EH (cell line): ENCODE data around the gene LCN9.
"Not testable (repeated sequence)": the region's sequence is repeated elsewhere in the genome, so short reads cannot be mapped to it uniquely, and the experiment has no call there.

Experiments used
- DNase-seq: peaks from one replicate; pipeline ENCODE4 v3.0.0-alpha.2; 2015; ENCODE audit warnings: low read depth

Gene LCN9

GRCh38 chr9:135671591-135672041, 8.5 kb downstream of the LCN9 start:
- no peak for DNase-seq

- DNase-seq, result not testable (repeated sequence)
Observed at GRCh38 chr9:135672786-135673185, 9.7 kb downstream of the LCN9 start.

- no peak for DNase-seq
Observed at GRCh38 chr9:135673941-135674340, 10.8 kb downstream of the LCN9 start.

GRCh38 chr9:135674977-135675376, 11.9 kb downstream of the LCN9 start:
- DNase-seq, result no peak

GRCh38 chr9:135676891-135677290, 13.8 kb downstream of the LCN9 start:
- no peak for DNase-seq

- DNase-seq, result no peak
Observed at GRCh38 chr9:135677641-135678168, 14.6 kb downstream of the LCN9 start.

- DNase-seq, result no peak
Observed at GRCh38 chr9:135678236-135679017, 15.3 kb downstream of the LCN9 start.

- no peak for DNase-seq
Observed at GRCh38 chr9:135680056-135680455, 16.9 kb downstream of the LCN9 start.

- no peak for DNase-seq
Observed at GRCh38 chr9:135681161-135681560, 18.1 kb downstream of the LCN9 start.

- no peak for DNase-seq
Observed at GRCh38 chr9:135683401-135684034, 20.4 kb downstream of the LCN9 start.

- no peak for DNase-seq
Observed at GRCh38 chr9:135684691-135685090, 21.6 kb downstream of the LCN9 start.

GRCh38 chr9:135687216-135687615, 24.1 kb downstream of the LCN9 start:
- DNase-seq, result no peak

- DNase-seq, result no peak
Observed at GRCh38 chr9:135689011-135689410, 25.9 kb downstream of the LCN9 start.

GRCh38 chr9:135690836-135691570, 27.9 kb downstream of the LCN9 start:
- no peak for DNase-seq

- no peak for DNase-seq
Observed at GRCh38 chr9:135692410-135692809, 29.3 kb downstream of the LCN9 start.

- no peak for DNase-seq
Observed at GRCh38 chr9:135693265-135693664, 30.2 kb downstream of the LCN9 start.

GRCh38 chr9:135693771-135694170, 30.7 kb downstream of the LCN9 start:
- DNase-seq, result no peak

GRCh38 chr9:135694414-135694813, 31.3 kb downstream of the LCN9 start:
- no peak for DNase-seq

- DNase-seq, result no peak
Observed at GRCh38 chr9:135695036-135695435, 31.9 kb downstream of the LCN9 start.

- DNase-seq, result no peak
Observed at GRCh38 chr9:135695642-135696041, 32.5 kb downstream of the LCN9 start.

- no peak for DNase-seq
Observed at GRCh38 chr9:135696446-135696845, 33.3 kb downstream of the LCN9 start.

- DNase-seq, result no peak
Observed at GRCh38 chr9:135697226-135697625, 34.1 kb downstream of the LCN9 start.

GRCh38 chr9:135698236-135698635, 35.1 kb downstream of the LCN9 start:
- no peak for DNase-seq
